Sigmoid colon (tissue), 7 donors: Measurements from ENCODE around the gene UGT2B28. TPM values are rescaled to one million over a fixed set of nuclear protein-coding genes. Genes with fewer than 3 reads are reported as not detected.
"Not testable (repeated sequence)": the region's sequence is repeated elsewhere in the genome, so short reads cannot be mapped to it uniquely, and the experiment has no call there.

ENCODE experiments used
- DNase-seq: peaks from one replicate; pipeline ENCODE4 v3.0.0-alpha.2; 2019
- H3K27ac ChIP-seq, 4 donors: fragments of 200-600 bp; sonication (generic); one replicate each; pipeline ENCODE4 v1.5.1; 2016 to 2019; ENCODE audit warnings: mild to moderate bottlenecking in 1 of 4
- H3K27me3 ChIP-seq, 3 donors: fragments of 200-600 bp; sonication (generic); one replicate each; pipeline ENCODE4 v1.5.1; 2019; ENCODE audit warnings: mild to moderate bottlenecking in 1 of 3
- H3K36me3 ChIP-seq, 4 donors: fragments of 200-600 bp; sonication (generic); one replicate each; pipeline ENCODE4 v1.5.1; 2016 to 2019
- H3K4me1 ChIP-seq, 4 donors: fragments of 200-600 bp; sonication (generic); one replicate each; pipeline ENCODE4 v1.5.1; 2017 to 2019
- H3K4me3 ChIP-seq, 4 donors: fragments of 200-600 bp; sonication (generic); one replicate each; pipeline ENCODE4 v1.5.1; 2017 to 2019; ENCODE audit warnings: mild to moderate bottlenecking in 2 of 4, moderate library complexity in 1 of 4
- H3K9me3 ChIP-seq, 4 donors: fragments of 200-600 bp in 3 of 4; sonication (generic) in 3 of 4; one replicate each; pipeline versions ENCODE4 v1.5.1 to v1.6.1; 2013 to 2019
- EP300 ChIP-seq, 4 donors: sonication (generic); formaldehyde crosslinking; IDR thresholded peaks; one replicate each; pipeline ENCODE4 v1.6.1; 2017; ENCODE audit warnings: antibody characterized with exemption in 4 of 4
- POLR2A ChIP-seq, 2 donors: fragments of 450-650 bp; IDR thresholded peaks; one replicate each; pipeline ENCODE4 v1.6.1; 2016; ENCODE audit warnings: antibody characterized with exemption in 2 of 2, mild to moderate bottlenecking in 2 of 2, moderate library complexity in 2 of 2
- POLR2AphosphoS5 ChIP-seq, 4 donors: sonication (generic); formaldehyde crosslinking; IDR thresholded peaks; one replicate each; pipeline ENCODE4 v1.6.1; 2017; ENCODE audit warnings: antibody characterized with exemption in 4 of 4
- WGBS, 2 donors: extraction: QIAGEN DNeasy Blood & Tissue Kit; methylation state at CpG; one replicate each; pipeline ENCODE4 v1.1.7; 2013; 5-methylcytosine and 5-hydroxymethylcytosine counted together
- intact Hi-C: fragments of 100-400 bp; cut with DNase I; formaldehyde crosslinking; loops from one replicate; pipeline ENCODE4 v1.15.1; 2023
- polyA plus RNA-seq, 3 donors: library from polyadenylated mRNA; stranded (reverse); fragments of 200-250 nt; gene quantifications; one replicate each; pipeline ENCODE4 v1.2.3, GENCODE V29; 2013
- total RNA-seq, 4 donors: library from RNA; depleted of rRNA; stranded (reverse); fragments of >200 nt; gene quantifications; one replicate each; pipeline ENCODE4 v1.1.0, GENCODE V29; 2016
- TF ChIP-seq, protein P1 (sequence below), 4 experiments: fragments of 450-650 bp in 3 of 4; fragments of 200-600 bp in 1 of 4; IDR thresholded peaks; one replicate each; pipeline ENCODE4 v1.5.1; 2016 to 2019; ENCODE audit warnings: antibody characterized with exemption in 4 of 4, mild to moderate bottlenecking in 3 of 4, moderate library complexity in 2 of 4
- donor health status: healthy with polysubstance abuse.
- donor health status: Bipolar disorder and iron deficiency.
- donor health status: healthy.

UGT2B28 gene
- total and polyA plus RNA-seq, 7 donors = not detected

DNA sequence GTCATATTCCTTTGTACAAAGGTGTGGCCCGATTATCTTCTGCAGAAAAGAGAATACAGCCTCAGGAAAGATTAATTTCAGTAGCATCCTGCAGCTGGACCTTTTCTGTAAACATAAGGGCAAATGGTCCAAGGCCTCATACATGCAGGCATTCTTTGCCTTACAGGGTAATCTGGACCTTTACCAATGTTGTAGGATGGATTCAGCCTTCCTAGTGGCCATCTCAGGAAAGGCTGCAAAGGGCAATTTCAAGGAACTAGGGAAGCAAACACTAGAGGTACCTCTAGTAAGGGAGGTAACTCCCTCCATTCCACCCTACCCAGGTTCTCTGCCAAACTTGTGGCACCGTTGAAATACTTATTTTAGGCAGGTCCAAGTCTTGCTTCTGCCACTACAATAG is 43.0 kb downstream of the UGT2B28 start:
- H3K36me3 ChIP-seq = no peaks in the 10 kb centered on the region
- H3K9me3 ChIP-seq = no peaks in the 10 kb centered on the region
- peak overlapping the region in 1 of 4 donors; percentile 18 for H3K27ac ChIP-seq
- H3K27me3 ChIP-seq = no peaks in the 10 kb centered on the region
- WGBS, 2 donors = 71 to 92% methylated on average over 2 of the region's 2 CpGs
- intact Hi-C loops = no loop called here
- no peak overlapping the region for H3K4me3 ChIP-seq
- H3K4me1 ChIP-seq = peaks cover 0 to 16% (median 4%) of the 10 kb centered on the region in 4 donors
- TF ChIP-seq, protein P1, sequence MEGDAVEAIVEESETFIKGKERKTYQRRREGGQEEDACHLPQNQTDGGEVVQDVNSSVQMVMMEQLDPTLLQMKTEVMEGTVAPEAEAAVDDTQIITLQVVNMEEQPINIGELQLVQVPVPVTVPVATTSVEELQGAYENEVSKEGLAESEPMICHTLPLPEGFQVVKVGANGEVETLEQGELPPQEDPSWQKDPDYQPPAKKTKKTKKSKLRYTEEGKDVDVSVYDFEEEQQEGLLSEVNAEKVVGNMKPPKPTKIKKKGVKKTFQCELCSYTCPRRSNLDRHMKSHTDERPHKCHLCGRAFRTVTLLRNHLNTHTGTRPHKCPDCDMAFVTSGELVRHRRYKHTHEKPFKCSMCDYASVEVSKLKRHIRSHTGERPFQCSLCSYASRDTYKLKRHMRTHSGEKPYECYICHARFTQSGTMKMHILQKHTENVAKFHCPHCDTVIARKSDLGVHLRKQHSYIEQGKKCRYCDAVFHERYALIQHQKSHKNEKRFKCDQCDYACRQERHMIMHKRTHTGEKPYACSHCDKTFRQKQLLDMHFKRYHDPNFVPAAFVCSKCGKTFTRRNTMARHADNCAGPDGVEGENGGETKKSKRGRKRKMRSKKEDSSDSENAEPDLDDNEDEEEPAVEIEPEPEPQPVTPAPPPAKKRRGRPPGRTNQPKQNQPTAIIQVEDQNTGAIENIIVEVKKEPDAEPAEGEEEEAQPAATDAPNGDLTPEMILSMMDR (IDR thresholded peaks at IDR 0.05) = no peak
- no peak for TF ChIP-seq EP300 (IDR thresholded peaks at IDR 0.05)
- no peak for DNase-seq

DNA sequence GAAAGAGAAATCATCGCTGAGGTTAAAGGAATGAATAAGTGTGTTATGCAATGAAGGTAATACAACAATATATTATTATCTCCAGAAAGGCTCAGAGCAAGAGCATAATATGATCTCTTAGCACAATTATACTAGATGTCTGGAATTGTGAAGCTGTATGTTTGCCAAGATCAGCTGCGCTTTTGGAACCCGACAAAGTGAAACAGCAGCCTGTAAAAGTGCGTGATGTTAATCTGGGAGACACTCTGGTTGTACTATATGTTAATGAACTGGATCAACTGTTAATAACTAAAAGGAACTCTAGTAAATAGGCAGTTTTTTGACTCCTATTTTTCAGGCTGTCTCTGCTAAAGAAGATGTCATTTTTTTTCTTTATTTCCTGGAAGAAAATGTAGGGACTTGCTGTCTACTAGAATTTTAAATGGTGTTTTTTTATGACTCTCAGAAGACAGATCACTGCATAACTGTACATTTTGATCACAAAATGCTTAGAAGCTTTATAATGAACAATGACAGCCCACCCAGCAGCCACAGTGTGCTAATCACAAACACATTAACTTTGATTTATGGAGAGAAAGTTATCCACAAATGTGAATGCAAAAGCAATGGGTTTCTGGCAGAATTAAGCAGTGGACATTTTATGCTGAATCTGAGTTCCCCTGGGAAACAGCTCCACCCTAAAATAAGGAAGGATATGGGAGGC is 50.2 kb downstream of the UGT2B28 start:
- WGBS, 2 donors = 25 to 79% methylated on average over 4 of the region's 4 CpGs
- TF ChIP-seq, protein P1 (IDR thresholded peaks at IDR 0.05) = no peak
- TF ChIP-seq EP300 (IDR thresholded peaks at IDR 0.05) (no peak), POLR2A (IDR thresholded peaks at IDR 0.05) (no peak), POLR2AphosphoS5 (IDR thresholded peaks at IDR 0.05) (no peak)
- no peaks in the 10 kb centered on the region for H3K9me3 ChIP-seq
- no peak for DNase-seq
- H3K4me1 ChIP-seq = peaks cover 0 to 8% (median 0%) of the 10 kb centered on the region in 4 donors
- peak overlapping the region in 1 of 4 donors; percentile 49 for H3K27ac ChIP-seq
- intact Hi-C loops = no loop called here
- peak overlapping the region in 1 of 4 donors; percentile 10 for H3K4me3 ChIP-seq
- H3K27me3 ChIP-seq = no peaks in the 10 kb centered on the region
- no peaks in the 10 kb centered on the region for H3K36me3 ChIP-seq

DNA sequence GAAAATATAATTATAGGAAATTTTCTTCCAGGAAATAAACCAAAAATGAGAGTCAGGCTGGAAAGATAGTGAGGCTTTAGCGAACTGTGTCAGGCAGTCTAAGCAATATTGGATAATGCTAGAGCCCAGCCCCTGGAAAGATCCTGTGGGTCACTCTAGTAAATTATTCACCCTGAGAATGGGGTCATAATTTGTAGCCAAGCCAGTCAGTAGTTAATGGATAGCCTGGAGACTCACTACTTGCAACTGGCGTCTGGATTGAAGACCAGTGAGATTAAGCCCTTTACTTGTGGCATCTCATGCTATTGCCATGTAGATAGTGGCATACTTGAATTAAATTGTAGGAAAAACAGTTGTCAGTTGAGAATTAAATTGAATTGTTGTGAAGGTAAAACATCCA is 51.0 kb downstream of the UGT2B28 start:
- H3K36me3 ChIP-seq, H3K4me3 ChIP-seq, H3K27me3 ChIP-seq, H3K4me1 ChIP-seq, H3K9me3 ChIP-seq, H3K27ac ChIP-seq, intact Hi-C loops, DNase-seq: not testable (repeated sequence)
- WGBS, 2 donors = 20 to 66% methylated on average over 2 of the region's 2 CpGs

DNA sequence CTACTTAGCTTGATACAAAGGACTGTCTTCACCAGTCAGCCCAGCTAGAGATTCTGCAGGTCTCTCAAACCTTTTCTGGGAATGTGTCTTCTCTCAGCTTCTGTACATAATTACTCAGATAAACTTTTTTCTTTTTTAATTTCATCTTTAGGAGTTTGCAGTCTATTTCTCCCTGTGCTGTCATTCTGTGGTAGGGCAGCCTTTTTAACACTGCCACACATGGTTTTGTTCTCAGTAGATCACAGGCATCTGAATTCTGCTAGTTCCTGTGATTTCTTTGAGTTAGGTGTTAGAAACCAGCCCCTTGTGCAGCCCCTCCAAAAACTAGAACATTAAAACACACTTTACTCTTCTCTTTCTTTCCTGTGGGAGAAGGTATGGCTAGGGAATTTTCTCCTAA is 55.2 kb downstream of the UGT2B28 start:
- H3K9me3 ChIP-seq, DNase-seq, H3K4me1 ChIP-seq, H3K4me3 ChIP-seq, H3K27ac ChIP-seq, intact Hi-C loops, H3K36me3 ChIP-seq, H3K27me3 ChIP-seq: not testable (repeated sequence)

DNA sequence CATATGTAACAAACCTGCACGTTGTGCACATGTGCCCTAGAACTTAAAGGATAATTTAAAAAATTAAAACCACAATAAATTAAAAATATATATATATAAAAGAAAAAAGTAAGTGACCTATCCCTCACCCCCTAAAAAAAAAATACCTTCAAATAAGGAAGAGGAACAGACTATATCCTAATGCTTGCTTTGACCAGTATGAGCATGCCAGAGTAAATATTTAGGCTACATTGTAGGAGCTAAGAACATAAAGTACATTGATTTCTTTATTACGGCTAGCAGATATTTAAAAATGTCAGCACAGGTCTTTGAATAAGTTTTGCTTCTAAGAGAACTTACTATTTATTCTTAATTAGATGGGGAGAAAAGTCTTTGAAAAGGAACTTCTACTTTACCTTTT is 62.8 kb downstream of the UGT2B28 start:
- H3K9me3 ChIP-seq, H3K27me3 ChIP-seq, intact Hi-C loops, H3K4me3 ChIP-seq, H3K36me3 ChIP-seq, DNase-seq, H3K4me1 ChIP-seq, H3K27ac ChIP-seq: not testable (repeated sequence)
- WGBS, 2 donors = 48 to 75% methylated on average over 2 of the region's 2 CpGs

DNA sequence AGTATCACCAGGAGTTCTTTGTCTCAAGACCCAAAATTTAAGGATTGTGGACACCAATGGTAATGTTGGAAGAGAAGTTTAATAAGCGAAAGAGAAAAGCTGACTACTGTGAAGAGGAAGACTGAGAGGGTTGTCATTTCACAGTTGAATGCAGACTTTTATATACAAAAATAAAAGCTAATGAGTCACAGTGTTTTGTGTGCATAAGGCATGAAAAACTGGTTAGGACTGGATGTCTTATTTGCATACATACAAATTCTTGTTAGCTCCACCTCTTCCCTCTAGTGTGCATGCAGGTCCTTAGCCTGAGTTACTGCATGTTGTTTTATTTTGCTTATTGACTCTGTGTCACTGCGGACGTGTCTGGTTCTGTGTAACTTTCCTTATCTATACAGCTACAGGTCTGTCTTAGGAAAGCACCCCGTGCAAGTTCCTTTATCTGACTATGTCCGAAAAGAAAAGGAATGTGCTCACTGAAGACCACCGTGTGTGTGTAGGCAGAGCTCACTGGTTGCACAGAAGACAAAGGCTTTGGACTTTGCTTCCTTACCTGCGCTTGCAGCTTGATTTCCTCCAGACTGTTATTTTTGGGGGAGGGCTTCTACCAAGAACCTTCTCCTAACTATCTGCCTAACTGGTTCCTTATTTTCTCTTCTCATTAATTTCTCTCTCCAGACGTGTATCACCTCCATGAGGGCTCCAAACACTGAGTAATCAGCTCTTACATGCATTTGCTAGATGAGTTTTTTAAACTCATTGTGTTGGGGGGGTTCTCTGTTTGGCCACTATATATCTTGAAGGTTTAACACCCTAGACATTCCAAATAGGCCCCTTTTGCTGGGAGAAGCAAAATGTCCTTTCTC is 63.5 kb downstream of the UGT2B28 start:
- 24 to 34% methylated on average over 8 of the region's 8 CpGs for WGBS, 2 donors
- H3K4me3 ChIP-seq, H3K9me3 ChIP-seq, H3K27me3 ChIP-seq, intact Hi-C loops, H3K4me1 ChIP-seq, DNase-seq, H3K36me3 ChIP-seq, H3K27ac ChIP-seq: not testable (repeated sequence)

Other genes with a start within 250 kb of the UGT2B28 start
- gene UGT2B7, start 184.0 kb upstream of the UGT2B28 start, total RNA-seq = not detected
- gene UGT2B7, start 184.0 kb upstream of the UGT2B28 start, polyA plus RNA-seq = 1 to 10 TPM; 1.6 to 2.5 (median 2.4) TPM
- under 1 TPM in 1 of 4 donors, not detected in 3; 0.49 TPM for gene UGT2B11, start 65.7 kb upstream of the UGT2B28 start, total RNA-seq
- under 1 TPM in 1 of 3 donors, not detected in 2; 0.06 TPM for gene UGT2B11, start 65.7 kb upstream of the UGT2B28 start, polyA plus RNA-seq
- under 1 TPM in 1 of 4 donors, not detected in 3; 0.36 TPM for gene UGT2B4, start 215.4 kb downstream of the UGT2B28 start, total RNA-seq
- under 1 TPM in 1 of 3 donors, not detected in 2; 0.06 TPM for gene UGT2B4, start 215.4 kb downstream of the UGT2B28 start, polyA plus RNA-seq